Retinal pigment epithelial cell (primary cell): ENCODE data around the gene SEMA7A.

Experiments
- DNase-seq: peaks from one replicate; pipeline ENCODE4 v3.0.0-alpha.2; 2010; ENCODE audit warnings: low read depth
- H3K4me3 ChIP-seq: 2 replicates; pipeline ENCODE4 v1.5.1; 2011; ENCODE audit warnings: mild to moderate bottlenecking, low read length, control low read depth, moderate library complexity
- CTCF ChIP-seq: conservative IDR thresholded peaks from 2 replicates; pipeline ENCODE4 v1.5.1; 2011; ENCODE audit warnings: low read depth, low read length, control low read depth, inconsistent platforms

The SEMA7A gene

GRCh38 chr15:74431116-74431515 is 2.6 kb downstream of the SEMA7A start:
- H3K4me3 ChIP-seq = no peak overlapping the region
- TF ChIP-seq CTCF = no peak
- DNase-seq = no peak

GRCh38 chr15:74430510-74430951 is 3.2 kb downstream of the SEMA7A start:
- no peak for TF ChIP-seq CTCF
- no peak overlapping the region for H3K4me3 ChIP-seq
- DNase-seq = no peak

GRCh38 chr15:74429781-74430400 is 3.9 kb downstream of the SEMA7A start:
- no peak for DNase-seq
- H3K4me3 ChIP-seq = no peak overlapping the region
- no peak for TF ChIP-seq CTCF

GRCh38 chr15:74428970-74429780 is 4.6 kb downstream of the SEMA7A start:
- no peak for TF ChIP-seq CTCF
- H3K4me3 ChIP-seq = no peak overlapping the region
- DNase-seq = no peak

- no peak overlapping the region for H3K4me3 ChIP-seq
- DNase-seq = no peak
- TF ChIP-seq CTCF = no peak
These were observed 5.3 kb downstream of the SEMA7A start for GRCh38 chr15:74428442-74428787.

- no peak overlapping the region for H3K4me3 ChIP-seq
- TF ChIP-seq CTCF = no peak
- no peak for DNase-seq
These were observed 5.9 kb downstream of the SEMA7A start for GRCh38 chr15:74427607-74428441.
